Neural crest cell (in vitro differentiated cells): Measurements from ENCODE around the gene MTRFR. TPM values are rescaled to one million over a fixed set of nuclear protein-coding genes. Genes with fewer than 3 reads are reported as not detected.
A peak's percentile ranks its signal among the peaks of the same experiment; 100 is the strongest.

Experiments
- DNase-seq: peaks from one replicate; pipeline ENCODE4 v3.0.0; 2021; ENCODE audit warnings: low read depth, mixed read lengths, low spot score
- H3K27ac Mint-ChIP-seq: one replicate; pipeline ENCODE4 v1.8.0; 2021; ENCODE audit warnings: mild to moderate bottlenecking, mixed read lengths; ENCODE audit not compliant: unreplicated experiment
- H3K27me3 Mint-ChIP-seq: 2 replicates; pipeline ENCODE4 v1.8.0; 2021; ENCODE audit warnings: low read depth, mild to moderate bottlenecking, mixed read lengths
- H3K36me3 Mint-ChIP-seq: 2 replicates; pipeline ENCODE4 v1.8.0; 2021; ENCODE audit warnings: low read depth, mild to moderate bottlenecking, mixed read lengths
- H3K4me1 Mint-ChIP-seq: 2 replicates; pipeline ENCODE4 v1.8.0; 2021; ENCODE audit warnings: mixed read lengths
- H3K4me3 Mint-ChIP-seq: one replicate; pipeline ENCODE4 v1.8.0; 2021; ENCODE audit warnings: mild to moderate bottlenecking, mixed read lengths
- H3K9me3 Mint-ChIP-seq: 2 replicates; pipeline ENCODE4 v1.8.0; 2021; ENCODE audit warnings: mixed read lengths
- CTCF ChIP-seq: fragments of 200-600 bp; sonication (generic); conservative IDR thresholded peaks from 2 replicates; pipeline ENCODE4 v1.5.0; 2021; ENCODE audit warnings: antibody characterized with exemption, mild to moderate bottlenecking
- total RNA-seq: library from RNA; stranded (reverse); gene quantifications from 2 replicates; pipeline ENCODE4 v1.2.1, GENCODE V29; 2021

MTRFR gene
- total RNA-seq, 1 donor from 2014 or later = 19.0 TPM

- peaks cover 25% of the 10 kb centered on the region for H3K36me3 Mint-ChIP-seq
- H3K27me3 Mint-ChIP-seq = no peaks in the 10 kb centered on the region
- DNase-seq = no peak
- peak overlapping the region; percentile 52 for H3K27ac Mint-ChIP-seq
- H3K9me3 Mint-ChIP-seq = no peaks in the 10 kb centered on the region
- H3K4me3 Mint-ChIP-seq = no peak overlapping the region
- H3K4me1 Mint-ChIP-seq = peaks cover 4% of the 10 kb centered on the region
- no peak for TF ChIP-seq CTCF
Observed at GRCh38 chr12:123260081-123260480, 26.8 kb downstream of the MTRFR start.

DNA sequence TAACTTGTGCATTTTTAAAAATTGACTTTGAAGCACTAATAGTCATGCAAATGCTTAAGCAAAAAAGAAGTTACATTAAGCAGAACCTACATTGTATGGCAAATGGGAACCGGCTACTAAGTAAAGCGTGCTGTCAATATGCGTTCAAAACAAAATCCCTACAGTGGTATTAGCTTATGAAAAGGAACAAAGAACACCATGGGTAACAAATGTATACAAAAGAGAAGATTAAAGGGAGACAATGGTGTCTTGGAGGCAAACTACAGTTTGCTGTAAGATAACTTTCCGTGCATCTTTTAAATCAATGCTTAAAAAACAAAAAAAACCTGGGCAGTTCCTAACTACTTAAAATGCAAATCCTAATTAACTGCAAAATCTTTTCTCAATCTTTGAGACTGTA is 28.0 kb downstream of the MTRFR start:
- TF ChIP-seq CTCF = no peak
- H3K36me3 Mint-ChIP-seq = peaks cover 21% of the 10 kb centered on the region
- peak overlapping the region; percentile 14 for H3K4me3 Mint-ChIP-seq
- no peak for DNase-seq
- H3K27ac Mint-ChIP-seq = no peak overlapping the region
- no peaks in the 10 kb centered on the region for H3K9me3 Mint-ChIP-seq
- peaks cover 4% of the 10 kb centered on the region for H3K4me1 Mint-ChIP-seq
- no peaks in the 10 kb centered on the region for H3K27me3 Mint-ChIP-seq

DNA sequence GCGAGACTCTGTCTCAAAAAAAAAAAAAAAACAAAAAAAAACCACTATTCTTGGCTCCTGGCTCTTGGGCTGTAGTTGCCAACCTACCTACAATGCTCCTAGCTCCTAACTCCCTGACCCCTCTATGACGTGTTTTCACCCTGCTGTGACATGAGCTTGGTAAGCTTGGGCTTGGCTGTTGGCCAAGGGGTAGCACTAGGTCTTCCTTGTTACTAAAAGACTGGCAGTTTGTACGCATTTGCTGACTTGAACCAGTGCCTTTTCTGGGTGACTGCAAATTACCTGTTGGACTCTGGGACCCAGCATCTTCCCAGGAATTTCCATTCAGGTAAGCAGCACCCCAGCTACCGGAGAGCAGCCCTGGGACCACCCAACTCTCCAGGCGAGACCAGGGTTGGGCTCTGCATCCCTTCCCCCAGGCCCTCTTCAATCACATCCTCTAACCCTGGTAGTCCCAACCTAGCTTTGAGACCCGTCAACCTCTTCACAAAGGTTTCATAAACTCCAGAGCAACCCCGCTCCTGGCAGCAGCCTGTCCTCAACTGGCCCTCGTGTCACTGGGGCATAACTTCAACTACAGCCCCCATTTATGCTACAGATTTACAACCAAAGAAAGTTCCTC is 30.1 kb downstream of the MTRFR start:
- DNase-seq = no peak
- Mint-ChIP-seq H3K36me3 (peaks cover 21% of the 10 kb centered on the region), H3K4me1 (peaks cover 14% of the 10 kb centered on the region), H3K27me3 (no peaks in the 10 kb centered on the region), H3K27ac (no peak overlapping the region), H3K9me3 (no peaks in the 10 kb centered on the region), H3K4me3 (no peak overlapping the region)
- no peak for TF ChIP-seq CTCF

DNA sequence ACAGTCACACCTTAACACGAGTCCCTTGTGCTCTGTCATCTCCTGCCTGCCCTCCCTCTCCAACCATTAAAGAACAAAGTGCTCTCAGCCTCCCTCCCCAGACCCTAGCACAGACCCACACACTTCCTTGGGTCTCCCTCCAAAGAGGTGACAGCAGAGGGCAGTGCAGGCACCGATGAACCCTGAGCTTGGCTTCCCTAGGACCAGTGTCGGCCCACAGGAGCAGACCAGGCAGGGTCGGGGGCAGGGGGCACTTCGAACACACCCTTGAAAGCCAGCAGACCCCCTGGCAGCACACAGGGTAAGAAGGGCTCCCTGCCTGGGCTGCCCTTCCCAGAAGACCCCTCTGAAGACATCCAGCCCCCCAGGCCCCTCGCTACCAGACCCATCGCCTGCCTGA is 31.4 kb downstream of the MTRFR start:
- Mint-ChIP-seq H3K36me3 (peaks cover 25% of the 10 kb centered on the region), H3K27me3 (peaks cover 7% of the 10 kb centered on the region), H3K4me1 (peaks cover 26% of the 10 kb centered on the region), H3K9me3 (no peaks in the 10 kb centered on the region), H3K27ac (no peak overlapping the region), H3K4me3 (peak overlapping the region; percentile 48)
- no peak for TF ChIP-seq CTCF
- DNase-seq = peak; percentile 26

- Mint-ChIP-seq H3K4me1 (peaks cover 28% of the 10 kb centered on the region), H3K27me3 (peaks cover 8% of the 10 kb centered on the region), H3K9me3 (no peaks in the 10 kb centered on the region), H3K36me3 (peaks cover 19% of the 10 kb centered on the region), H3K27ac (peak overlapping the region; percentile 6), H3K4me3 (peak overlapping the region; percentile 64)
- no peak for TF ChIP-seq CTCF
- no peak for DNase-seq
Observed at GRCh38 chr12:123265851-123266678, 32.8 kb downstream of the MTRFR start.
